IMR-90 (cell line): Measurements from ENCODE around the gene PRXL2B. TPM values are rescaled to one million over a fixed set of nuclear protein-coding genes. Genes with fewer than 3 reads are reported as not detected.

Experiments used
- ATAC-seq: fragments of 200-7000 bp; cut with Tn5 transposase; 2 replicates; pipeline ENCODE4 v1.9.1; 2020; ENCODE audit warnings: low read depth, mild to moderate bottlenecking, moderate library complexity
- BruUV-seq: library from RNA; stranded (reverse); fragments of 400-500 nt; replicated peaks from 2 replicates; lab custom pipeline; 2021; lab: Mats Ljungman, UMichigan
- CTCF ChIA-PET: fragments of 300-600 bp; formaldehyde crosslinking; extraction: SDS; loops from one replicate; lab custom pipeline; 2021; ENCODE audit warnings: antibody characterized with exemption; lab: Yijun Ruan, JAX
- POLR2A ChIA-PET: fragments of 300-600 bp; sonication (Branson Sonifier 250); formaldehyde crosslinking; loops from one replicate; lab custom pipeline; 2022; ENCODE audit warnings: antibody characterized with exemption; ENCODE audit not compliant: unreplicated experiment; lab: Charles Lee
- DNase-seq: peaks from one replicate; pipeline ENCODE4 v3.0.0; 2013
- H2AFZ ChIP-seq: replicated peaks from 2 replicates; pipeline ENCODE3; 2013; ENCODE audit warnings: low read length, mild to moderate bottlenecking; ENCODE audit not compliant: poor library complexity
- H2AK5ac ChIP-seq: 2 replicates; pipeline ENCODE4 v1.6.1; 2013; ENCODE audit warnings: low read depth, low read length, inconsistent platforms
- H2AK9ac ChIP-seq: replicated peaks from 2 replicates; pipeline ENCODE3; 2013; ENCODE audit warnings: mild to moderate bottlenecking, low read depth, low read length, moderate library complexity; ENCODE audit not compliant: poor library complexity
- H2BK120ac ChIP-seq: 2 replicates; pipeline ENCODE4 v1.6.1; 2013; ENCODE audit warnings: low read depth, low read length, inconsistent platforms
- H2BK15ac ChIP-seq: 3 replicates; pipeline ENCODE4 v1.6.1; 2013; ENCODE audit warnings: low read depth, low read length, inconsistent platforms
- H2BK20ac ChIP-seq: 2 replicates; pipeline ENCODE4 v1.6.1; 2013; ENCODE audit warnings: low read depth, mild to moderate bottlenecking, inconsistent platforms, low read length, moderate library complexity
- H2BK5ac ChIP-seq: 2 replicates; pipeline ENCODE4 v1.6.1; 2013; ENCODE audit warnings: mild to moderate bottlenecking, low read depth, low read length, inconsistent platforms; ENCODE audit not compliant: poor library complexity, severe bottlenecking
- H3K14ac ChIP-seq: replicated peaks from 2 replicates; pipeline ENCODE4 v1.6.1; 2013; ENCODE audit warnings: low read depth, low read length, inconsistent platforms
- H3K18ac ChIP-seq: 2 replicates; pipeline ENCODE4 v1.6.1; 2013; ENCODE audit warnings: low read depth, low read length, control low read depth
- H3K23ac ChIP-seq: 2 replicates; pipeline ENCODE4 v1.6.1; 2013; ENCODE audit warnings: low read depth, low read length, inconsistent platforms
- H3K27ac ChIP-seq: 2 replicates; pipeline ENCODE4 v1.5.1; 2013; ENCODE audit warnings: mild to moderate bottlenecking, control low read depth, low read length; ENCODE audit not compliant: insufficient read depth
- H3K27me3 ChIP-seq: 2 replicates; pipeline ENCODE4 v1.6.1; 2013; ENCODE audit warnings: low read length; ENCODE audit not compliant: control insufficient read depth, insufficient read depth
- H3K36me3 ChIP-seq: 2 replicates; pipeline ENCODE4 v1.6.1; 2013; ENCODE audit warnings: low read length, mixed read lengths; ENCODE audit not compliant: control insufficient read depth, insufficient read depth
- H3K4ac ChIP-seq: 2 replicates; pipeline ENCODE4 v1.6.1; 2013; ENCODE audit warnings: low read depth, low read length, inconsistent platforms
- H3K4me1 ChIP-seq: 2 replicates; pipeline ENCODE4 v1.6.1; 2013; ENCODE audit warnings: low read length, mixed read lengths; ENCODE audit not compliant: control insufficient read depth, insufficient read depth
- H3K4me2 ChIP-seq: 2 replicates; pipeline ENCODE4 v1.6.1; 2013; ENCODE audit warnings: low read depth, mild to moderate bottlenecking, control low read depth, low read length, moderate library complexity
- H3K4me3 ChIP-seq: 2 replicates; pipeline ENCODE4 v1.5.1; 2013; ENCODE audit warnings: low read depth, mild to moderate bottlenecking, control low read depth, low read length, moderate library complexity; ENCODE audit not compliant: insufficient read depth
- H3K56ac ChIP-seq: 2 replicates; pipeline ENCODE4 v1.6.1; 2013; ENCODE audit warnings: low read length, inconsistent platforms; ENCODE audit not compliant: insufficient read depth; ENCODE audit errors: extremely low read depth
- H3K79me1 ChIP-seq, 2 experiments: 2 replicates each; pipeline ENCODE4 v1.6.1; 2013; ENCODE audit warnings: low read length in 2 of 2, inconsistent platforms in 1 of 2, low read depth in 1 of 2
- H3K9ac ChIP-seq: 2 replicates; pipeline ENCODE4 v1.6.1; 2013; ENCODE audit warnings: low read depth, low read length, control low read depth
- H3K9me1 ChIP-seq: 2 replicates; pipeline ENCODE4 v1.6.1; 2013; ENCODE audit warnings: low read length, inconsistent platforms; ENCODE audit not compliant: insufficient read depth
- H3K9me3 ChIP-seq: 2 replicates; pipeline ENCODE4 v1.6.1; 2013; ENCODE audit warnings: low read length; ENCODE audit not compliant: control insufficient read depth, insufficient read depth
- H4K20me1 ChIP-seq: 2 replicates; pipeline ENCODE4 v1.6.1; 2013; ENCODE audit warnings: low read length, inconsistent platforms; ENCODE audit not compliant: insufficient read depth
- H4K5ac ChIP-seq: 2 replicates; pipeline ENCODE4 v1.6.1; 2013; ENCODE audit warnings: mild to moderate bottlenecking, low read depth, low read length, control low read depth
- H4K8ac ChIP-seq, 2 experiments: 2 replicates each; pipeline ENCODE4 v1.6.1; 2013; ENCODE audit warnings: low read depth in 2 of 2, low read length in 2 of 2, control low read depth in 1 of 2, inconsistent platforms in 1 of 2
- H4K91ac ChIP-seq: 2 replicates; pipeline ENCODE4 v1.6.1; 2013; ENCODE audit warnings: low read depth, low read length, inconsistent platforms; ENCODE audit not compliant: insufficient read depth
- BHLHE40 ChIP-seq: fragments of 150-350 bp; IDR thresholded peaks from 2 replicates; pipeline ENCODE4 v1.6.1; 2016; ENCODE audit warnings: mild to moderate bottlenecking, low read depth, low read length
- CEBPB ChIP-seq: IDR thresholded peaks from 2 replicates; pipeline ENCODE4 v1.6.1; 2012; ENCODE audit warnings: low read depth, low read length, improper control_type of control experiment
- ELK1 ChIP-seq: fragments of 150-350 bp; IDR thresholded peaks from 2 replicates; pipeline ENCODE4 v1.6.1; 2016; ENCODE audit warnings: low read depth, mild to moderate bottlenecking, low read length, moderate library complexity, borderline replicate concordance
- FOS ChIP-seq: fragments of 150-350 bp; IDR thresholded peaks from 2 replicates; pipeline ENCODE4 v1.6.1; 2016; ENCODE audit warnings: low read depth, low read length
- MAFK ChIP-seq: IDR thresholded peaks from 2 replicates; pipeline ENCODE4 v1.6.1; 2012; ENCODE audit warnings: low read depth, low read length, improper control_type of control experiment
- MAZ ChIP-seq: IDR thresholded peaks from 2 replicates; pipeline ENCODE4 v1.6.1; 2012; ENCODE audit warnings: low read depth, mild to moderate bottlenecking, low read length, improper control_type of control experiment, moderate library complexity, borderline replicate concordance
- NFE2L2 ChIP-seq: fragments of 150-350 bp; IDR thresholded peaks from 2 replicates; pipeline ENCODE4 v1.6.1; 2016; ENCODE audit warnings: low read depth, mild to moderate bottlenecking, low read length
- POLR2A ChIP-seq: IDR thresholded peaks from 2 replicates; pipeline ENCODE4 v1.6.1; 2012; ENCODE audit warnings: mild to moderate bottlenecking, low read depth, low read length
- RAD21 ChIP-seq: IDR thresholded peaks from 2 replicates; pipeline ENCODE4 v1.6.1; 2012; ENCODE audit warnings: low read length, improper control_type of control experiment
- RCOR1 ChIP-seq: IDR thresholded peaks from 2 replicates; pipeline ENCODE4 v1.6.1; 2012; ENCODE audit warnings: mild to moderate bottlenecking, low read length, improper control_type of control experiment; ENCODE audit not compliant: insufficient replicate concordance
- RFX5 ChIP-seq: IDR thresholded peaks from 2 replicates; pipeline ENCODE4 v1.8.0; 2012; ENCODE audit warnings: low read depth, mild to moderate bottlenecking, low read length, moderate library complexity
- SMC3 ChIP-seq: fragments of 150-350 bp; IDR thresholded peaks from 2 replicates; pipeline ENCODE4 v1.6.1; 2016; ENCODE audit warnings: low read depth, mild to moderate bottlenecking, antibody characterized with exemption, low read length, moderate library complexity
- USF2 ChIP-seq: fragments of 150-350 bp; IDR thresholded peaks from 2 replicates; pipeline ENCODE4 v1.6.1; 2017; ENCODE audit warnings: mild to moderate bottlenecking, antibody characterized with exemption, low read length, low read depth
- WGBS, 2 experiments: methylation state at CpG; one replicate each; pipeline versions ENCODE4 v1.1.5 to v1.1.7; 2013; ENCODE audit warnings: missing lambda C conversion rate in 2 of 2; ENCODE audit not compliant: insufficient read length in 1 of 2; ENCODE audit errors: extremely low coverage in 2 of 2; 5-methylcytosine and 5-hydroxymethylcytosine counted together
- dilution Hi-C: fragments of 300-500 bp; cut with HindIII; formaldehyde crosslinking; loops from one replicate; pipeline ENCODE4 v1.14.3; 2018; ENCODE audit warnings: low sequenced_read_pairs; ENCODE audit not compliant: unreplicated experiment
- in situ Hi-C: fragments of 300-500 bp; cut with MboI; formaldehyde crosslinking; loops from 3 replicates; pipeline ENCODE4 v1.14.3; 2019; ENCODE audit warnings: low sequenced_read_pairs, inconsistent platforms, mixed read lengths
- intact Hi-C: fragments of 100-400 bp; cut with micrococcal nuclease; formaldehyde crosslinking; loops from 2 replicates; pipeline ENCODE4 v1.10.0; 2022
- polyA plus RNA-seq, 3 experiments: library from polyadenylated mRNA; depleted of rRNA; stranded (reverse); fragments of >200 nt; gene quantifications; 2 replicates each; pipeline ENCODE4 v1.2.3, GENCODE V29; 2012; ENCODE audit warnings: low replicate concordance in 1 of 3
- total RNA-seq: library from RNA; depleted of rRNA; stranded (reverse); fragments of >200 nt; gene quantifications from 2 replicates; pipeline ENCODE4 v1.2.3, GENCODE V29; 2012
- TF ChIP-seq, protein P1 (sequence below): conservative IDR thresholded peaks from 2 replicates; pipeline ENCODE4 v1.5.1; 2012; ENCODE audit warnings: mild to moderate bottlenecking, low read depth, low read length, improper control_type of control experiment

The PRXL2B gene
- total and polyA plus RNA-seq, 2 of the 4 experiments (the other 2 are of a cell fraction): 10.9 to 22.3 TPM

DNA sequence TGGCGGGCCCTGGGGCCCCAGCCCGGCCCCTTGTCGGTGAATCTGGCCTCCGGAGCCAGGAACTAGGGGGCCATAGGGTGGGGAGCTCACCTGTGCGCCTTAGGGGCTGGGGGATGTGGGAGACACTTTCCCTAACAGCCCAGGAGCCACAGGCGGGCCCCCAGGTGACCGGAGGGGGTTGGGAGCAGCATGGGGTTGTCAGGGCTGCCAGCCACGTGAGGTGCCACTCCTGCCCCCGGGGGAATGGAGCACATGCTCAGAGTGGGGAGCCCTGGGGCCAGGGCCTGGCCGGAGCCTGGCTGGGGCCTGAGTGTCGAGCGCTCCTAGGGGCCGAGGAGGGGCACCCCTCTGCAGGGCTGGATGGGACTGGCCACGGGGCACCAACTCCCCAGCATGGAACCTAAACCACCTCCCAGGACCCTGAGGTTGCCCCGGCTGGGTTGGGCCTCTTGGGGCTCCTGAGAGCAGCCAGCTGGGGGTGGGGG lies 19.9 kb downstream of the PRXL2B start:
- Histone ChIP-seq H3K18ac (no peak overlapping the region), H3K9ac (no peak overlapping the region), H2AK9ac (no peak overlapping the region), H3K4me1 (no peaks in the 10 kb centered on the region), H3K4me2 (no peak overlapping the region), H4K8ac (no peak overlapping the region), H2BK15ac (no peak overlapping the region), H3K4me3 (no peak overlapping the region), H3K27me3 (no peaks in the 10 kb centered on the region; the same call in 1 of the 2 replicates), H2AFZ (no peak overlapping the region), H3K9me1 (no peaks in the 10 kb centered on the region), H3K14ac (no peak overlapping the region), H3K23ac (no peak overlapping the region), H3K4ac (no peak overlapping the region), H2AK5ac (no peak overlapping the region), H4K5ac (no peak overlapping the region), H3K27ac (no peak overlapping the region), H3K9me3 (no peaks in the 10 kb centered on the region), H4K20me1 (no peaks in the 10 kb centered on the region), H3K79me1 (no peaks in the 10 kb centered on the region), H2BK120ac (no peak overlapping the region), H2BK5ac (no peak overlapping the region), H4K91ac (no peak overlapping the region), H3K56ac (no peak overlapping the region), H3K36me3 (no peaks in the 10 kb centered on the region), H2BK20ac (no peak overlapping the region)
- no TSS peak for BruUV-seq
- ATAC-seq (no peak), DNase-seq (no peak)
- in situ Hi-C loops (no loop called here), dilution Hi-C loops (no loop called here), intact Hi-C loops (no loop called here)
- WGBS, 2 experiments: no CpG with 5 or more reads among the region's 15 CpGs
- TF ChIP-seq RFX5 (no peak), RCOR1 (no peak), ELK1 (no peak), MAZ (no peak), SMC3 (no peak), NFE2L2 (no peak), BHLHE40 (no peak), POLR2A (no peak), FOS (no peak), USF2 (no peak), MAFK (no peak), CEBPB (no peak), RAD21 (no peak)
- TF ChIP-seq, protein P1, sequence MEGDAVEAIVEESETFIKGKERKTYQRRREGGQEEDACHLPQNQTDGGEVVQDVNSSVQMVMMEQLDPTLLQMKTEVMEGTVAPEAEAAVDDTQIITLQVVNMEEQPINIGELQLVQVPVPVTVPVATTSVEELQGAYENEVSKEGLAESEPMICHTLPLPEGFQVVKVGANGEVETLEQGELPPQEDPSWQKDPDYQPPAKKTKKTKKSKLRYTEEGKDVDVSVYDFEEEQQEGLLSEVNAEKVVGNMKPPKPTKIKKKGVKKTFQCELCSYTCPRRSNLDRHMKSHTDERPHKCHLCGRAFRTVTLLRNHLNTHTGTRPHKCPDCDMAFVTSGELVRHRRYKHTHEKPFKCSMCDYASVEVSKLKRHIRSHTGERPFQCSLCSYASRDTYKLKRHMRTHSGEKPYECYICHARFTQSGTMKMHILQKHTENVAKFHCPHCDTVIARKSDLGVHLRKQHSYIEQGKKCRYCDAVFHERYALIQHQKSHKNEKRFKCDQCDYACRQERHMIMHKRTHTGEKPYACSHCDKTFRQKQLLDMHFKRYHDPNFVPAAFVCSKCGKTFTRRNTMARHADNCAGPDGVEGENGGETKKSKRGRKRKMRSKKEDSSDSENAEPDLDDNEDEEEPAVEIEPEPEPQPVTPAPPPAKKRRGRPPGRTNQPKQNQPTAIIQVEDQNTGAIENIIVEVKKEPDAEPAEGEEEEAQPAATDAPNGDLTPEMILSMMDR: no peak
- ChIA-PET POLR2A (no interaction called here), CTCF (no interaction called here)
